Esophagus squamous epithelium (tissue), 5 donors: ENCODE measurements around the gene MROH2B. TPM values are rescaled to one million over a fixed set of nuclear protein-coding genes. Genes with fewer than 3 reads are reported as not detected.

Experiments used
- DNase-seq: peaks from one replicate; lab custom pipeline; 2025; lab: John Stamatoyannopoulos, UW
- H3K27ac ChIP-seq, 4 donors: fragments of 200-600 bp; sonication (generic); one replicate each; pipeline ENCODE4 v1.5.1; 2016 to 2019; ENCODE audit warnings: mild to moderate bottlenecking in 1 of 4
- H3K27me3 ChIP-seq, 4 donors: fragments of 200-600 bp; sonication (generic); 1 replicate in 3 of 4; 2 replicates in 1 of 4; pipeline versions ENCODE4 v1.5.1 to v1.6.0; 2017 to 2021; ENCODE audit warnings: antibody characterized with exemption in 1 of 4
- H3K36me3 ChIP-seq, 3 donors: fragments of 200-600 bp; sonication (generic); one replicate each; pipeline ENCODE4 v1.5.1; 2016 to 2019
- H3K4me1 ChIP-seq, 3 donors: fragments of 200-600 bp; sonication (generic); one replicate each; pipeline ENCODE4 v1.5.1; 2017 to 2019
- H3K4me3 ChIP-seq, 4 donors: fragments of 200-600 bp; sonication (generic); 1 replicate in 3 of 4; 2 replicates in 1 of 4; pipeline ENCODE4 v1.5.1; 2016 to 2019; ENCODE audit warnings: mild to moderate bottlenecking in 2 of 4, moderate library complexity in 1 of 4
- H3K9me3 ChIP-seq, 3 donors: fragments of 200-600 bp; sonication (generic); one replicate each; pipeline ENCODE4 v1.5.1; 2016 to 2019
- CTCF ChIP-seq, 6 experiments: fragments of 450-650 bp in 4 of 6; fragments of 200-600 bp in 2 of 6; sonication (generic) in 2 of 6; IDR thresholded peaks; one replicate each; pipeline ENCODE4 v1.5.1; 2016 to 2019; ENCODE audit warnings: antibody characterized with exemption in 6 of 6, mild to moderate bottlenecking in 4 of 6, moderate library complexity in 4 of 6
- POLR2A ChIP-seq, 4 donors: fragments of 450-650 bp; IDR thresholded peaks; one replicate each; pipeline ENCODE4 v1.6.1; 2017; ENCODE audit warnings: antibody characterized with exemption in 4 of 4, mild to moderate bottlenecking in 4 of 4, moderate library complexity in 3 of 4
- WGBS, 2 donors: methylation state at CpG; one replicate each; pipeline ENCODE4 v1.1.5; 2018; 5-methylcytosine and 5-hydroxymethylcytosine counted together
- intact Hi-C: fragments of 100-400 bp; cut with DNase I; formaldehyde crosslinking; loops from one replicate; pipeline ENCODE4 v1.15.0; 2022
- small RNA-seq, 4 donors: library from RNA; depleted of rRNA; stranded (forward); fragments of <200 nt; gene quantifications; one replicate each; pipeline ENCODE3, GENCODE V24; 2016
- total RNA-seq, 4 donors: library from RNA; depleted of rRNA; stranded (reverse); fragments of >200 nt; gene quantifications; one replicate each; pipeline ENCODE4 v1.1.0, GENCODE V29; 2016
- donor health status: DM: yes; HTN: yes; CAD: no.

Gene MROH2B
- total RNA-seq, 4 donors from 2014 or later, result not detected

GRCh38 chr5:40957048-40957447 lies 114.1 kb downstream of the MROH2B start:
- WGBS, 2 donors, result 83 to 98% methylated on average over 3 of the region's 3 CpGs
- Histone ChIP-seq H3K9me3 (peaks cover 0 to 9% (median 0%) of the 10 kb centered on the region in 3 donors), H3K36me3 (peaks cover 0 to 18% (median 0%) of the 10 kb centered on the region in 3 donors), H3K27ac (no peak overlapping the region), H3K4me1 (no peaks in the 10 kb centered on the region), H3K27me3 (no peaks in the 10 kb centered on the region), H3K4me3 (no peak overlapping the region)
- intact Hi-C loops, result no loop called here
- no peak for DNase-seq
- no peak for TF ChIP-seq POLR2A (IDR thresholded peaks at IDR 0.05)
- TF ChIP-seq CTCF (IDR thresholded peaks at IDR 0.05), result no peak

GRCh38 chr5:40955313-40955712 lies 115.8 kb downstream of the MROH2B start:
- intact Hi-C loops, result no loop called here
- 43 to 66% methylated on average over 5 of the region's 5 CpGs for WGBS, 2 donors
- Histone ChIP-seq H3K36me3 (peaks cover 0 to 18% (median 0%) of the 10 kb centered on the region in 3 donors), H3K9me3 (peaks cover 0 to 9% (median 0%) of the 10 kb centered on the region in 3 donors), H3K4me1 (no peaks in the 10 kb centered on the region), H3K4me3 (no peak overlapping the region), H3K27ac (no peak overlapping the region), H3K27me3 (no peaks in the 10 kb centered on the region)
- no peak for DNase-seq
- no peak for TF ChIP-seq POLR2A (IDR thresholded peaks at IDR 0.05)
- no peak for TF ChIP-seq CTCF (IDR thresholded peaks at IDR 0.05)

Small RNA genes within 50 kb of the gene (small RNA-seq; reads per million reads assigned to genes)
- 0 reads per million in 4 donors for gene AC114967.1

Other genes with a start within 250 kb of the MROH2B start
- gene RPL37, start 236.1 kb downstream of the MROH2B start, total RNA-seq, result 100 to 1,000 TPM in 1 of 4 donors, 10 to 100 TPM in 3; 79.6 to 183 (median 88.2) TPM
- gene CARD6, start 230.0 kb downstream of the MROH2B start, total RNA-seq, result 10 to 100 TPM; 17.7 to 20.4 (median 19.2) TPM
- 100 to 1,000 TPM in 2 of 4 donors, 10 to 100 TPM in 1, 1 to 10 TPM in 1; 8.2 to 245 (median 108) TPM for gene C7, start 161.8 kb downstream of the MROH2B start, total RNA-seq
- under 1 TPM in 2 of 4 donors, not detected in 2; 0.57 to 0.67 TPM for gene C6, start 142.2 kb upstream of the MROH2B start, total RNA-seq